Measurements from ENCODE around the gene OR6Y1. TPM values are rescaled to one million over a fixed set of nuclear protein-coding genes. Genes with fewer than 3 reads are reported as not detected.

The OR6Y1 gene
- total RNA-seq, 1 donor from 2014 or later, result not detected

DNA sequence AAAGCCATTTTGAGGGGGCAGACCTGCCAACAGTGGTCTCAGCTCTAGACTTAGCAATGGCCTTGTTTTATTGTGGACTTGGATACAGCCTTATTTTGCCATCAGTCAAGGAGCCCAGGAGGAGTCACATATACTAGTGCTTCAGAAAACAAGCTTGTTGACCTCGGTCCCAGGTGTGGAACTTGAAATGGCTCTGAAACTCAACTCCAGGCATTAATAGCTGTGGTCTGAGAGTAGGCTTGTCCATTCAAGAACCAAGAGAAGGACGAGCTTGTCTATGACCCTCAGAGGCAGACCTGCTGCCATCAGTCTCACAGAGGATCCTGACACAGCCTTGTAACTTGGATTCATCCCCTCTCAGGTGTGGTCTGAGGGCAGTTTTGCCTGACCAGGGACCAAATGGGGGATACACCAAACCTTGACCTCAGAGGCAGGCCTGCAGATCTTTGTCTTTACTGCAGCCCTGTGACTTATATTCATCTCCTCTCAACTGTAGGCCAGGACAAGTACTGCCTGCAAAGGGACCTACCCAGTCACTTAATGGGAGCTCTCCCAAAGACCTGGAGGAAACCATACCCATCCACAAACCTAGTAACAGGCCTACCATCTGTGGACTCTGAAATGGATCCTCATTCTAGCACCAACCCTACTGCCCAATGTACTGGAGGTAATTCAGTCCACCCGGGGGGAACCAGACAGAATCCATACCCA is 33.1 kb downstream of the OR6Y1 start:
- Histone ChIP-seq H3K36me3 (ENCODE audit: control insufficient read depth, insufficient read depth, low read length) (no peaks in the 10 kb centered on the region), H3K4me3 (ENCODE audit: low read depth, low read length) (no peak overlapping the region), H3K27me3 (ENCODE audit: control insufficient read depth, insufficient read depth, low read length) (no peaks in the 10 kb centered on the region)
- TF ChIP-seq, protein P1, sequence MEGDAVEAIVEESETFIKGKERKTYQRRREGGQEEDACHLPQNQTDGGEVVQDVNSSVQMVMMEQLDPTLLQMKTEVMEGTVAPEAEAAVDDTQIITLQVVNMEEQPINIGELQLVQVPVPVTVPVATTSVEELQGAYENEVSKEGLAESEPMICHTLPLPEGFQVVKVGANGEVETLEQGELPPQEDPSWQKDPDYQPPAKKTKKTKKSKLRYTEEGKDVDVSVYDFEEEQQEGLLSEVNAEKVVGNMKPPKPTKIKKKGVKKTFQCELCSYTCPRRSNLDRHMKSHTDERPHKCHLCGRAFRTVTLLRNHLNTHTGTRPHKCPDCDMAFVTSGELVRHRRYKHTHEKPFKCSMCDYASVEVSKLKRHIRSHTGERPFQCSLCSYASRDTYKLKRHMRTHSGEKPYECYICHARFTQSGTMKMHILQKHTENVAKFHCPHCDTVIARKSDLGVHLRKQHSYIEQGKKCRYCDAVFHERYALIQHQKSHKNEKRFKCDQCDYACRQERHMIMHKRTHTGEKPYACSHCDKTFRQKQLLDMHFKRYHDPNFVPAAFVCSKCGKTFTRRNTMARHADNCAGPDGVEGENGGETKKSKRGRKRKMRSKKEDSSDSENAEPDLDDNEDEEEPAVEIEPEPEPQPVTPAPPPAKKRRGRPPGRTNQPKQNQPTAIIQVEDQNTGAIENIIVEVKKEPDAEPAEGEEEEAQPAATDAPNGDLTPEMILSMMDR (IDR thresholded peaks at IDR 0.05; ENCODE audit: insufficient read depth, low read length, severe bottlenecking), result no peak
- FAIRE-seq, result no peak
- DNase-seq (ENCODE audit: low read depth), result no peak

GRCh38 chr1:158520021-158520420 is 34.2 kb downstream of the OR6Y1 start:
- FAIRE-seq, result no peak
- DNase-seq (ENCODE audit: low read depth), result no peak
- H3K4me3 ChIP-seq (ENCODE audit: low read depth, low read length), result no peak overlapping the region
- TF ChIP-seq, protein P1 (IDR thresholded peaks at IDR 0.05; ENCODE audit: insufficient read depth, low read length, severe bottlenecking), result no peak
- H3K27me3 ChIP-seq (ENCODE audit: control insufficient read depth, insufficient read depth, low read length), result no peaks in the 10 kb centered on the region
- no peaks in the 10 kb centered on the region for H3K36me3 ChIP-seq (ENCODE audit: control insufficient read depth, insufficient read depth, low read length)

DNA sequence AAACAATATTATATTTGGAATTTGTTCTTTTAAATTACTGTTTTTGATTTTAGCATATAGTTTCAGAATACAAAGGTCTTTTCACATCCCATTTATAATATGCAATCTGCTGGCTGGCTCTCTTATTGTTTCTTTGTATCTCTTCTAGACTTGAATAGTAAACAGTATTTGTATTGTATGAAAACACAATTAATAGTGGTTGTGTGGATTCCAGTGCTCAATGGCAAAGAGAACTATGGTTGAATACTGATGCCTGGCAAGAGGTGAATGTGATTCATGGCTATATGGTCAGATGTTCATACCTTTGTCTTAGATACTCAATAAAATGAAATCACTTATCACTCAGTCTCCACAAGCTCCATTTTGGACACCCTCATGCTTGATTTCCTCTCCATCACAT is 37.2 kb downstream of the OR6Y1 start:
- Histone ChIP-seq H3K36me3 (ENCODE audit: control insufficient read depth, insufficient read depth, low read length) (no peaks in the 10 kb centered on the region), H3K4me3 (ENCODE audit: low read depth, low read length) (no peak overlapping the region), H3K27me3 (ENCODE audit: control insufficient read depth, insufficient read depth, low read length) (no peaks in the 10 kb centered on the region)
- FAIRE-seq, result no peak
- TF ChIP-seq, protein P1 (IDR thresholded peaks at IDR 0.05; ENCODE audit: insufficient read depth, low read length, severe bottlenecking), result no peak
- no peak for DNase-seq (ENCODE audit: low read depth)

DNA sequence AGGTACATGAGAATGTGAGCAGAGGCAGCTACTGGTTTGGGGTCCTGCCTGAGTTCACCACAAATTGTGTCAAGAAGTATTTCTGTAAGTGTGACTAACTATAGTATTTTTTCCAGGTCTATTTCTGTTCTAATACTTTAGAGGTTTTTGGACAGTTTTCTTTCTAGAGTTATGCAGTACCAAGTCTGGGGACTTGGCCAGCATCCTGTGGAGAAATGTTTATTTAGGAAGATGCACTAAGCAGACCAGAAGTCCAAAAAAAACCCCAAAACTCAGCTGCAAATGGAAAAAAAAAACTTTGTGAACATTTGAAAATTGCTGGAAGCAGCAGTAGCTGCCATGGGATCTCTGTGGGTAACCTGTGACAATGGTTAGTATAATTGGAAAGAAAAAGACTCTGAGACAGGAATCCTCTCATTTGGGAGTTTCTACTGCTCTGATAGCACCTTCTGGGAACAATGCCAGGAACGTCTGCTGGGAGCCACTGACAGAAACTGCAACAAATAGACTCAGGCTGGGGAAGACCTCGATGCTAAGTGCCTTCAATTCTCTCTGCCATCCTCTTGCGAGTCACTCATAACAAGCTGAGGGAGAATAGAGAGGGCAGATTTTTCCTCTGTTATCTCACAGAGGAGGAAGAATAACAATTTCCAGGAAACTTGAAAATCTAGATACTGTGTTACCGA is 44.6 kb downstream of the OR6Y1 start:
- FAIRE-seq, result no peak

GRCh38 chr1:158507511-158507910 is 46.7 kb downstream of the OR6Y1 start:
- DNase-seq (ENCODE audit: low read depth) (no peak), FAIRE-seq (no peak)
- Histone ChIP-seq H3K27me3 (ENCODE audit: control insufficient read depth, insufficient read depth, low read length) (no peaks in the 10 kb centered on the region), H3K4me3 (ENCODE audit: low read depth, low read length) (no peak overlapping the region), H3K36me3 (ENCODE audit: control insufficient read depth, insufficient read depth, low read length) (no peaks in the 10 kb centered on the region)
- TF ChIP-seq, protein P1 (IDR thresholded peaks at IDR 0.05; ENCODE audit: insufficient read depth, low read length, severe bottlenecking), result no peak

More for the DNA sequence above, 44.6 kb downstream of the OR6Y1 start:
- TF ChIP-seq, protein P1 (IDR thresholded peaks at IDR 0.05; ENCODE audit: insufficient read depth, low read length, severe bottlenecking), result no peak
- H3K4me3 ChIP-seq (ENCODE audit: low read depth, low read length), result no peak overlapping the region
- no peak for DNase-seq (ENCODE audit: low read depth)
- no peaks in the 10 kb centered on the region for H3K36me3 ChIP-seq (ENCODE audit: control insufficient read depth, insufficient read depth, low read length)
- H3K27me3 ChIP-seq (ENCODE audit: control insufficient read depth, insufficient read depth, low read length), result no peaks in the 10 kb centered on the region
